IPS DF 4.7 (cell line): ENCODE data around the gene SMOC2.

Experiments
- DNase-seq: peaks from one replicate; pipeline ENCODE4 v3.0.0-alpha.2; 2013; ENCODE audit warnings: low spot score; ENCODE audit errors: extremely low read depth

Gene SMOC2

DNA sequence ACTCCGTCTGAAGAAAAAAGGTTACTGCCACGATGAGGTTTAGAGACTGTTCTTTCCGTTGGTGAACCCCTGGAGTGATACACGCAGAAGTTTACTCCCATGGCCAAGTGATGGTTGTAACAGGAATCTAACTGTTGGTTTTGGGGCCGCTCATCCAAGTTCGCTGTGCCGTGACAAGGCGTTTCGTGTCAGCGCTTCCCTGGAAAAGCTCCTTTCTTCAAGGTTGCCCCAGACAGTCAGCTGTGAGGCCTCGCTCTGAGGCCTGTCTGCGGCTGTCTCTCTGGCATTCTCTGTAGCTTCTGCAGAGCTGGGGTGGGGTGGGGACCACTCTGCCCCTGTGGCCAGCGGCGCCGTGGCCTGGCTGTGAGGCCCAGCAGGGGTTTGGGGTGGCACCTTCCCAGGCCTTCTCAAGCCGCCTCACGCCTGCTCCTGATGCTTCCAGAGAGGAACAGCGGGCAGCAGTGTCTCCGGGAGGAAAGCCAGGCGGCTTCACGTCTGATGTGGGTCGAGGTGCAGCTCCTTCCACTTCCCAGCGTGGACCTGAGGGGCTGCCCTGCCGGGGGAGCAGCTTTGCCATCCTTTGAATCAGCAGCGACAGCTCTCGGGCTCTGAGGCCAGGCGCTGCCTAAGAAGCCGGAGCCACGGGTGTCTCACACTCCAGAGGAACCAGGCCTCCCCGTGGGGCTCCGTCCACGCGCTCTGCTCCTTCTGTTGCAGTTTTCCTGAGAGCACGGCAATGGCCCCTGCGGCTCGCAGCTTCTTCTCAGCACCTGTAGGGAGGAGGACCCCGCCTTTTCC is 76.2 kb downstream of the SMOC2 start:
- no peak for DNase-seq

DNA sequence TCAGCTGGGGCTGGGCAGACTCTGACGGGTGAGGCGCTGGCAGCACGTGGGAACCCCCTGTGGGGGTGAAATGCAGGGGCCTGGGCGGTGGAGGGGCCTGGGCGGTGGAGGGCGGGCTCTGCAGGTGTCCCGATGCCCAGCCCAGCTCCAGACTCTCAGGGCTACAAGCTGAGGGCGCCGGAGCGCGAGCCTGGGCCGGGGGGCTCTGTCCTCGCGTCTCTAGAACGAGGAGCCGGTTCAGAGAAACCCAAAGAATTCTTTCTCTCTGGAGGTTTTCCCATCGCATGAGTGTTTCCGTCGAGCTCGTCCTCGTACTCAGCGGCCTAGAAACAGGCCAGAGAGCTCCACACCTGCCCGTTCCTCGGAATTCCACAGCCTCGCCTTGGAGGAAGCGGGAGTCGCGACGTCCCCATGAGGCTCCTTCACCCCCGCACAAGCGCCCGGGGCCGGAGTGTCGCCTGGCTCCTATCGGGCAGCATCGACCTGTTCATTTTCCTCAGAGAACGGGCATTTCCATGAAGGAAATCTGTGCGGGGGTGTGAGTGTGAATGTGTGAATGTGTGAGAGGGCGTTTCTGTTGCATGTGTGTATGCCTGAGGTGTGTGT is 76.9 kb downstream of the SMOC2 start:
- no peak for DNase-seq

DNA sequence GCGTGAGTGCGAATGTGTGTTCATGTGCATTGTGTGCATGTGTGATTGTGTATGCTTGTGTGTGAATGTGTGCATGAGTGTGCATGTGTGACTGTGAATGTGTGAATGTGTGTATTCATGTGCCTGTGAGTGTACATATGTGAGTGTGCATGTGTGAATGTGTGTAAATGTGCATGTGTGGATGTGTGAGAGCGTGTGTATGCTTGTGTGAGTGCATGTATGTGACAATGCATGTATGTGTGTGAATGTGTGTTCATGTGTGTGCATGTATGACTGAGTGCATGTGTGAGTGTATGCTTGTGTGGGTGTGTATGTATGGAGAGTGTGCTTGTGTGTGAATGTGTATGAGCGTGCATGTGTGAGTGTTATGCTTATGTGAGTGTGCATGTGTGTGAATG is 77.4 kb downstream of the SMOC2 start:
- no peak for DNase-seq

DNA sequence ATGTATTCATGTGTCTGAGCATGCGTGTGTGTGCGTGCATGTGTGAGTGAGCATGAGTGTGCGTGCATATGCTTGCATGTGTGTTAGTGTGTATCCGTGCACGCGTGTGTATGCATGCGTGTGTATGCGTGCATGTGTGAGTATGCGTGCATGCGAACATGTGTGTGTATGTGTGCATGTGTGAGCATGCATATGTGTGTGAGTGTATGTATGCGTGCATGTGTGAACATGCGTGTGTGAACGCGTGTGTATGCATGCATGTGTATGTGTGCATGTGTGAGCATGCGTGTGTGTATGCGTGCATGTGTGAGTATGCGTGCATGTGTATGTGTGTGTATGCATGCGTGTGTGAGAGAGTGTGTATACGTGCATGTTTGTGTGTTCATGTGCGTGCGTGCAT is 77.9 kb downstream of the SMOC2 start:
- no peak for DNase-seq

DNA sequence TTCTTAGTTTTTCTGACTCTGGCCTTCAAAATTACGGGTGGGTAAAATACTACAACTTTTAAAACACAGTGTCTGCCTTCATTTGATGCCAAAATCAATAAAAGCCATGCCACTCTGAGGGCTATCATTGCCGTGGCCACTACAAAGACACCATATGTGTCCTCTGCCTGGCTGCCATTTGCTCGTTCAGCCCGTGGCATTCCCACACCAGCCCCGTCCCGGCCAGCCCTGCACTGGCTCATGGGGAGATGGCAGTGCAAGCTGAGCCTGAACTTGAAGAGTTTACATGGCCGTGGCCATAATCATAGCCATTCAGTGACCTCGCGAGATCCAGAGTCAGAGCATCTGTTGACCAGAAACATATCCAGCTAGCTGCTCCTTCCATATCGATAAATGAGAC is 79.2 kb downstream of the SMOC2 start:
- no peak for DNase-seq

DNA sequence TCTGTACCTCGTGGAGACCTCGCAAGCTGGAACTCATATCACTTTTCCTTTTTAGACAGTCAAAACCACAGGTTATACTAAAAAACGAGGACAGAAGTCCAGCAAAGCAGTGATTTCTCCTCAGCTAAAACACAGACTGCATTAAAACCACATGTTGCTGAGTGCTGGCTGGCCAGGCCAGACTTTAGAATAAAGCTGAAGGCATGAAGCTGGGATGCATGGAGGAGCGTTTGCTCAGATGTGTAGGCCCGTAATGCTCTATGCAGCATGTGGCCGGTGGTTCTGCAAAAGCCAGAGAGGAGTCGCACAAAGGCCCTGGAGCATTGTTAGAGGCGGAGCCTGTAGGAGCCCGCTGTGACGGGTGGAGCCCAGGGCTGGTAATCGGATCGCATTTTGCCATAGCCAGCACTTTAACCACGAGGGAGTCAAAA is 83.6 kb downstream of the SMOC2 start:
- no peak for DNase-seq

DNA sequence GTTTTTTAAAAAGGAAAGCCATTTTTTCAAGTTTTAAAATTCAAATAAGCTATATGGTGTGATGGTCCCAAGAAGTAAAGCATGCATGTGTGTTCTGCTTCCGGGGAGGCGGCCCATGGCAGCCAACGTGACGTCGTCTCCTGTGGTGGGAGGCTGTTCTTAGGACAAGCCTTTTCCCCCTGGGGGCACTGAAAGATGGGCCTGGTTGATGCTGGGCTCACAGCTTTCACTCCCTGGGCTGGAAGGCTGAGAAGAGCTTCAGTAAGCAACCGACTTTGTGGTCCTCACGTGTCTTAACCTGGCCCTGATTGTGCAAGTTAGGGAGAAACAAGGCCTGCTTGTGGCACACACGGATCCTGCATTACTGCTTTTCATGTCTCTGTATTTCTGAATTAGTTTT is 84.1 kb downstream of the SMOC2 start:
- no peak for DNase-seq

DNA sequence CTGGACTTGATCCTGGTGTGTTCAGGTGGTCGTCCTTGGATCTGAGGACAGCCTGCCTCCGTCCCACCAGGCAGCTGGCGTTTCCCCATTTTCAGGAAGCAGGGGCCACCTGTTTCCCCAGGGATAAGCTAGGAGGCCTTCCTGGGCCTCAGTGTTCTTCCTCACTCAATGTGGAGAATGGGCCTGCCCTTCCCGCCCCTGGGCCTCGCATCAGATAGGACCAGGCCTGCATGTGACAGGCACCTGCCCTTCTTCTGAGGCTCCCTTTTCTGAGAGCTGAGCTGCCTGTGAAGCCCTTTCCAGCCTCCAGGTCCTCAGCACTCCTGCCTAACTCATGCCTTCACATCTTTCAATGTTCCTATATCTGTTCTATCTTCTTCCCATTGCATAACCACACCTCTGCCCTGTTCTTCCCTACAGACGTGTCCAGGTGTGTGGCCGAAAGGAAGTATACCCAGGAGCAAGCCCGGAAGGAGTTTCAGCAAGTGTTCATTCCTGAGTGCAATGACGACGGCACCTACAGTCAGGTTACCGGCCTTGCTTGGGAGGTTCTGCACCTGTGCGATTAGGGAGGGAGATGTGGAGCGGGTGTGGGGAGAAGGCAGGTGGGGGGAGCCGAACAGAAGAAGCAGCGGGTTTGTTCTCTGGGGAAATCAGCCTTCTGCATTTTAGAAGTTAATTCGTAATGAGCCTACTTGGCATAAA is 85.1 kb downstream of the SMOC2 start:
- DNase-seq, result no peak

DNA sequence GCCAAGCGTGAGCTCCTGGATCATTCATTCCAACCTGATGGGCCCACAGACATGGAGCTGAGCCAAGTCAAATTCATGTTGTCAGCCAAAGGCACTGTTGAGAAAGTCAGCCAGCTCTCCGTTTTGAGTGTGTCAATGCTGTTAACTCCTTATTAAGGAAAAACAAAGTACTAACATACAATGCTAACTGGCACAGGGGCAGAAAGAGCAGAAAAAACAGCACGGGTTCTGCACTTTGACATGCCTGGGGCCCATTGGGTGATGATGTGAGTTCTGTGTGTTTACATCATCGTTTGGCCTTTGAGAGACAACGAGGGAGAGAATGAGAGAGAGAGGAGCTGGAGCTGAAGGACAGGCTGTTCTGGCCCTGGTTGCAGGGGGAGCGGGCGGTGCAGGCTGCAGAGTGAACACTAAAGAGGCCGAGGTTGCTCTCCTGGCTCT is 85.9 kb downstream of the SMOC2 start:
- DNase-seq, result no peak

DNA sequence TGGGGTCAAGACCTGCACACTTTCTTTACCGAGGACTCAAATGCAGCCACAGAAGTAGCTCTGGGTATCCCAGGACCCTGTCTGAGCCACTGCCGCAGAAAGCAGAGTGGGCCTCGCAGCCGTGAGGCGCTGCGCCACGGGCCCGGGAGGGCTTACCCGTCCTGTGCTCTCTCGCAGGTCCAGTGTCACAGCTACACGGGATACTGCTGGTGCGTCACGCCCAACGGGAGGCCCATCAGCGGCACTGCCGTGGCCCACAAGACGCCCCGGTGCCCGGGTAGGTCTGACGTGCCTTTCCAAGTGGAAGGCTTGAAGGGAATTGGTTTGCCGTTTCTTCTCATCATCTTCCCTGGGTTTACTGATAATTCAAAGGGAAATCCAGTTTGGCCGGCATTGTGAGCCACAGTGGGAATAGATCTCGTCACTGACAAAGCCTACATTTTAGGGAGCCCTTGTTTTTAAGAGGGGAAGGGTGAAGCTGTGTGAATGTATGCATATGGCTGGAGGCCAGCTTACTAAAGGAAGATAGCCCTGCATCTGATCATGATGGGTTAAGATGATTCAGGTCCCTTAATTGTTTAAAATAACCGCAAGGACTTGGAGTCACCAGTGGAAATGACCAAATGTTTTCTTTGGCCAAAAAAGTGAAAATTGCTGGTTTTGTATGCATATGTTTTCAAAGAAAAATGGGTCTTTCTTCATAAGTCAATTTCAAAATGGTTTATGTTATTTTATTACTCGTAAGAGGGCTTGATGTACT is 86.6 kb downstream of the SMOC2 start:
- DNase-seq, result no peak

DNA sequence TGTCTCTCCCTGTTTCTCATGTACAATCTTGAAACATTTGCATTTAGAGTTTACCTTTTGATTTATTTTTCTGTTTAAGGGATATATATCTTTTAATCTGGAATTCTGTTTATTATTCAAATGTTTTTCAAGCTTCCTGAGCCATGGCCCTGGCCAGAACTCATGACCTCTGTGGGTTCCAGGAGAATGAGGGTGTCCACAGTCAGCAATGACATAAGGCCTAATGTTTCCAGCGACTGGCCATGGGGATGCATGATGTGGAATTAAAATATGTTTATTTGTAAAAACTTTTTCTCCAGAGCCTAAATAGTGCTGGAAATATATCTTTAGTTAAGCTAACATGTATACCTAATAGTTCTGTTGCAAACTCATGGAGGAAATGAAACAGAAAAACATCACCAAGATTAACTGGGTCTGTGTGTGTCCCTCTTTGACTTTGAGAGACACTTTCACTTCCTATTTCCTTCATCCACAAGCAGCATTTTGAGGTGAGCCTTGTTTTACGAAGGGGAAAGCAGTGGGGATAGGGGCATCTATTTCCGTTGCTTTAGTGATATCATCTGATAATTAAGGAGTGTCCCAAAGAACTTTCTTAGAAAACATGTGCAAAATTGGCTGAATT is 87.6 kb downstream of the SMOC2 start:
- no peak for DNase-seq

DNA sequence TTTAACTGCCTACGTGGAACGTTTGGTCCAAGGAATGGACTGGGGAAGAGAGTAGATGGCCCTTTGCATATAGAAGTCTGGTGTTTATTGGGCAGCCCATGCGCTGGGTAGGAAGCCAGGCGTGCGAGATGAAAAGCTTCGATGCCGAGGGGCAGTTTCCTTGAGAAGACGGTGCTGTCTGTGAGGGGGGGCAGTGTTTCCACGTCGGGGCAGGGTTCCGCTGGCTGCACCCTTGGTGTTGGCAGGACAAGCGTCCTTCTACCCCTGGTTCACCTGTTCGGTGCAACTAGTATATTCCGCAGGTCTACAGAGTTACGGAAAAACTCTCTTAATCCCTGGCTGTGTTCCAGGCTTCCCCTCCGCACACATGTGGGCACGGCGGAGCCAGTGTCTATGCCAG is 88.2 kb downstream of the SMOC2 start:
- DNase-seq, result no peak

DNA sequence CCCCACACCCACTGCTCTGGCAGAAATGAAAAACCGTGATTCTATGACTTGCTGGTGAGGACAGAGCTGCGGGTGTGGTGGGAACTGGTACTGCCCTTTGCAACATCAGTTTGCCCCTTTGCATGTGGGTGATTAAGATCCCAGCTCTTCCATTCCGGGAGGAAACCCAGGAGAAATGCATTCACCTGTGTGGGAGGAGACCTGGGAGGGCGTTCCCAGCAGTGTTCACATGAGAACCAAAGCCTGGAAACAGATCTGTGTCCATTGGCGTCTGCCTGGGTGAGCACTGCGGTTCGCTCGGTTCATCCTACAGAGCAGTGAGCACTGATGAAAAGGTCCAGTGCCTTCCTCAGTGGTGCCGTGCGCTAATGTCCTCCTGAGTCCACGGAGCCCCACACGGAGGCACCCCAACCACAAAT is 89.7 kb downstream of the SMOC2 start:
- DNase-seq, result no peak

DNA sequence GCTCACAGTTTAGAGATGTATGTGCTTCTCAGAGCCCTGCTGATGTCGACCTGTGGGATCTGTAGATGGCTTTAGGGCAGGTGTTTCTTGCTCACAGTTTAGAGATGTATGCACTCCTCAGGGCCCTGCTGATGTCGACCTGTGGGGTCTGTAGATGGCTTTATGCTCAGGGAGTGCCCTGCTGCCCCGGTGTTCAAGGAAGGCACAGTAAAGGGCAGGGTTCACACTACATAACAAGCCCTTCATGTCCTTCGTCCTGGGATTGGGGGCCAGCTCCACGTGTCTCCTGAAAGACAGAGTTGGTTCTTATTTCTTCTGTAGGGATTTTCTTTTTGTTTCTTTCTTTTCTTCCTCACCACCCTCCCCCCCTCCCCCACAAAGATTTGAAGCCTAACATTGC is 91.1 kb downstream of the SMOC2 start:
- no peak for DNase-seq

DNA sequence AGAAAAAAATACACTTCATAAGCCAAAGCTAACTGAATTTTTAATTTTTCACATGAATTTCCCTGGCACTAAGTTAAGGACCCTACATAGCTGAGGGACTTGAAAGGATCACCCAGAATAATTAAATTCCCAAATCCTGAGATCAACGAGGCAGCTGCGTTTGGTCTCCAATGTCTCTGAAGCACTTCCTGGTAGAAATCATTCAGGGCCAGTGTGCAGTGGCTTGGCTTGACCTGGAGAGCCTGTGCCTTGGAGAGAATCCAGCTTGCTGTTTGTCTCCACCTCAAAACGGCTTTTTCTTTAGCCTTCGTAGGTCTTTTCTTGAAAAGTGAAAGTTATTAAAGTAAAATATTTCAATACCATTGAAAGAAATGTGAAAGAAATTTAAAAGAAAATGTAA is 92.4 kb downstream of the SMOC2 start:
- no peak for DNase-seq

DNA sequence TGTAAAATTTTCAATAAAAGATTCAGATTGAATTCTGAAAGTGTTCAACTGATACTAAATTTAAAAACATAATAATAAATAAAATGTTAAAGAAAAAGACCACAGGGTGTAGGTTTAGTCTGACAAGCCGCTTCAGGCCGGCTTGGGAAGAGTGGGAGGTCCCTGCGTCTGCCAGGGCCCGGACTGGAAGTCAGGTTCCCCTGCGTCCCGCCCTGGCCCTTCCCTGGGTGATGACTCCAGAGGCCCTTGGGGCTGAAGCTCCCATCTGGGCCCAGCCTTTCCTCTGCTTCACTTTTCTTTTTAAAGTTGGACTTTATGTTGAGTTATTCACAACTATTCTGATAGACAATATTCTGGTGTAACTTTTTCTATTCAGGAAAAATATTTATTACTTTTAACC is 93.3 kb downstream of the SMOC2 start:
- DNase-seq, result no peak

DNA sequence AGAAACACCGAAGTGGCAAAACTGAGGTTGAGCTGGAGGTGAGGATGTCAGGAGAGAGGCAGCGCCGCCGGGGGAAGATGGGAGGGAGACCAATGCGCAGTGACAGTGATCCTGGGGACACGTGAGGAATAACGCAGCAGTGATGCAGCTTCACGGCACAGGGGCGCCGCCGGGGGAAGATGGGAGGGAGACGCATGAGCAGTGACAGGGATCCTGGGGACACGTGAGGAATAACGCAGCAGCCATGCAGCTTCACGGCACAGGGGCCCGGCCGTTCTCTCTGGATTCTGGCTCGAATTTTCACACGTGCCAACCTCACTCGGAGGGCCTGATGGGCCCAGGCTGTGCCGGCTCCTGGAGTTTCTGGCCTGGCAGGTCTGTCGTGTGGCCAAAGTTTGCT is 94.7 kb downstream of the SMOC2 start:
- DNase-seq, result no peak

DNA sequence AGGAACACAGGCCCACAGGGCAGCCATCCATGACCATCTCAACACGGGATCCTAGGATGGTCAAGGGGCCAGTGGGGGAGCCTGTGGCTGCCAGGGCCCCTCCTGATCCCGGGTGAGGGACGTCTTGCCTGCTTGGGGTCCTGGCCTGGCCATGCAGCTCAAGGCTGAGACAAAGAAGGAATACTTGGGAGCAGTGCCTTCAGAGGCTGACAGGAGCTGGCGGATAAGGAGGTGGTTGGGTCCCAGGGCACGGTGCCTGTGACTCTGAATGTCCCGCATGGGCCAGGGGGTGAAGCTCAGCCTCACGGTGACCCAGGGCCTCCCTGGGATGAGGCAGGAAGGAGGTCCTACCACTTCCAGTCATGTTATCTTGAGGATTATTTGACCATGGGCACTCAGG is 95.2 kb downstream of the SMOC2 start:
- DNase-seq, result no peak

DNA sequence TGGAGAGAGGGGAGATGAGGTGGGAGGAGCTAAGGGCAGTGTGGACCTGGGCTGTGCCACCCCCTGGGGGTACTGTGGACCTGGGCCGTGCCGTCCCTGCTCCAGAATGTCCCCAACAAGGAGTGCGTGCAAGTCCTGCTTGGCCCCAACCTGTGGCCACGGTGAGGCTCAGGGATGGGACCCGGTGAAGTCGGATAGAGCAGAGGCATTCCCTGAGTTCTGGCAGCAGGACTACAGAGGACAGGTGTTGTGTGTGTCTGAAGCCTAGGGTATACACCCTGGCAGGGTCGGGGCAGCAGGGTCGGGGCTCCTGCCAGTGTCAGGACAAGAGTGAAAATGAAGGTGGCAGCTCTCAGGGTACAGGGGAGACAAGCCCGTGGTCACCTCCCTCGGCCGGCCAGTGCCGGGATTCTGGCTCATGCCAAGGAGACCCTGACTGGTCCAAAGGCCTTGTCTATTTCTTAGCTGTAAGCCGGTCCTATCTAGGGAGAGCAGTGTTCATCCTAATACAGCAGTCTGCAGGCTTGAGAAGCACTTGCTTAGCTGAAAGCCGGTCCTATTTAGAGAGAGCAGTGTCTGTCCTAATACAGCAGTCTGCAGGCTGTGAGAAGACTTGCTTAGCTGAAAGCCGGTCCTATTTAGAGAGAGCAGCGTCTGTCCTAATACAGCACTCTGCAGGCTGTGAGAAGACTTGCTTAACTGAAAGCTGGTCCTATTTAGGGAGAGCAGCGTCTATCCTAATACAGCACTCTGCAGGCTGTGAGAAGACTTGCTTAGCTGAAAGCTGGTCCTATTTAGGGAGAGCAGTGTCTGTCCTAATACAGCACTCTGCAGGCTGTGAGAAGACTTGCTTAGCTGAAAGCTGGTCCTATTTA is 95.9 kb downstream of the SMOC2 start:
- DNase-seq, result no peak

DNA sequence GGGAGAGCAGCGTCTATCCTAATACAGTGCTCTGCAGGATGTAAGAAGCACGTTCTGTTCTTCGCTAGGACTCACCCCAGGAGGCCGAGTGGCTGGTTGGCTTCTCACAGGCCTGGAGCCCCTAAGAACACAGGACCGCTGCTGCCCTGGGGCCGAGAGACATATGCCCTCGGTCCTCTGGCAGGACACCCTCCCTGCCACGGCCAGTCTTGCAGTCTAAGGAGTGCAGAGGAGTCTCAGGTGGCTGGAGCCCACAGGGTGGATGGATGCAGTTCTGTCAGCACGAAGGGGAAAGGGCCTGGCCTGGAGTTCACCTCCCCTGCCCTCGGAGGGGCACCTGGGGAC is 96.5 kb downstream of the SMOC2 start:
- no peak for DNase-seq
